ENCODE data around the gene LHFPL5.

The LHFPL5 gene

DNA sequence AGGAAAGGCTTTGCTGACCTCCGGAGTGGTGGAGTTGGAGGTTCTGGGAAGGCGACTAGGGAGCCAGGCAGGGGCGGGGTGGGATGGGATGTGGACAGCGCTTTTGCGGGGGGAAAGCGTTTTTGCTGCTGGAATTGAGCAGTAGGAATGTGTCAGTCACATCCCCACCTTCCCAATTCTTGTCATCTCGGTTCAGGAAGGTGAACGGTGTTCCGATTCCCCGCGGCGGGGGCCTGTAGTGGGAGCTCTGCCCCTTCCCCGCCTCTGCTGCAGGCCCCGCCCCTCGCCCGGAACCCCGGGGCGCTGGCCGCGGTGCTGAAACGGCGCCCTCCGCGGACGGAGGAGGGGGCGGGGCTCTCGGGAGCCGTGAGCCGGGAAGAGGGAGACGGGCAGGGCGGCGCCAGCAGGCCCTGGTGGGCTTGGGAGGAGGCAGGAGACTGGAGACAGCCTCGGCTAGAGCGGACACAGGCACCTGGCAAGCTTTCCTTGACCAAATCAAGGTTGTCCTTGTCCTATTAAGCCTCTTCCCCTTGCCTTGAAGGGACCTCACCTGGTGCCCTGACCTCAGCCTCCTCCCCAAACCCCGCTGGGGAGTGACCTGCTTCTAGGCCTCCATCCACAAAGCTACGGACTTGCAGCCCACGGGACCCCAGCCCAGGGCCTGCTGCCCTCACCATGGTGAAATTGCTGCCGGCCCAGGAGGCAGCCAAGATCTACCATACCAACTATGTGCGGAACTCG lies at the start of gene LHFPL5:
TSS of gene LHFPL5 (plus strand) at position 357 of the 741 bp plus-strand sequence. CDS start at position 676, 319 bp downstream.
- DNase-seq = no peak

DNA sequence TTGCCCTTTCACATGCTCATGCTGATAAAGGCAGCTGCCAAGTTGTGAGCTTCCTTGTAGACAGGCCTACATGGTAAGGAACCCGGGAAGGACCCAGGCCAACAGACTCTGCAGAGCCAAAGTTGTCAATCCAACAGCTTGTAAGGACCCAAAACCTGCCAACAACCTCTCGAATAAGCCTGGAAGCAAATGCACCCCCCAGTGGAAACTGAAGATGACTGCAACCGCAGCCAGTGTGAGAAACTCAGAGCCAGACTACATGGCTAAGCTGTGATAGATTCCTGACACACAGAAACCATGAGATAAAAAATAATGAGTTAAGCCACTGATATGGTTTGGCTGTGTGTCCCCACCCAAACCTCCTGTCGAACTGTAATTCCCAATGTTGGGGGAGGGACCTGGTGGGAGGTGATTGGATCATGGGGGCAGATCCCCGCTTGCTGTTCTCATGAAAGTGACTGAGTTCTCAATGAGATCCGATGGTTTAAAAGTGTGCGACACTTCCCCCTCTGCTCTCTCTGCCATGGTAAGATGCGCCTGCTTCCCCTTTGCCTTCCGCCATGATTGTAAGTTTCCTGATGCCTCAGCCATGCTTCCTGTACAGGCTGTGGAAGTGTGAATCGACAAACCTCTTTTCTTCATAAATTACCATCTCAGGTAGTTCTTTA lies 47.6 kb upstream of the LHFPL5 start:
- DNase-seq = peak; percentile 9

DNA sequence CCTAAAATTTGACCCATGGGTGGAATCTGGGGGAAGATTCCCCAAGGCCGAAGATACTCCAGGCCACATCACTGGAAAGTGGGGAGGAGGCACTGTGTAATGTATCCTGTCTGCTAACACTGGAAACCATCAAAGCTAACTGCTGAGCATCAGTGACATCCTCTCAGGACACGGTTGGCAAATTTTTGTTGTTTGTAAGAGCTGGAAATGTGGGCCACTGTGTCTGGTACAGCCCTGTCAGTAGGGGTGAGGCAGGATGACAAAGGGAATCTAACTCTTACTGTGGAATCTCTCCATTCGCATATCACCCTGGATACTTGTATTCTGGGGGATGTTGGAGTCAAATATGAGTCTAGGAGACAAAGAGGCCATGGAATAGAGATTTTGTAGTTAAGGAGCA lies 45.7 kb upstream of the LHFPL5 start:
- DNase-seq = no peak

DNA sequence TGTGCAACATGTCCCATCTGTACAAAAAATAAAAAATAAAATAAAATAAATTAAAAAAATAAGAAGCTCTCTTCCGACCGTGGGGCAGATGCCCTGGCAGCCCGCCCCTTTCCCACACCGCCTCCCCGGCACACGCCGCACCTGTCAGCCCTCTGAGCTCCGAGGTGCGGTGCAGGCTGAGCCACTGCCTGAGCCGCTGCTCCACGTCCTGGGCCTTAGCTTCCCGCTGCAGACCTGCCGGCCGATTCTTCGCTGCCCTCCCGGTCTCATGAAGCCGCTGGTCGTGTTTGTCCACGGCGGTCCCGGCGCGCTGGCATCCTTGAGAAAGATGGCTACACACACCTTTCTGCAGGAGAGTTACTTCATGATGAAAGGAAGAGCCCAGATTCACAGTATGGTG lies 39.4 kb upstream of the LHFPL5 start:
- DNase-seq = no peak

DNA sequence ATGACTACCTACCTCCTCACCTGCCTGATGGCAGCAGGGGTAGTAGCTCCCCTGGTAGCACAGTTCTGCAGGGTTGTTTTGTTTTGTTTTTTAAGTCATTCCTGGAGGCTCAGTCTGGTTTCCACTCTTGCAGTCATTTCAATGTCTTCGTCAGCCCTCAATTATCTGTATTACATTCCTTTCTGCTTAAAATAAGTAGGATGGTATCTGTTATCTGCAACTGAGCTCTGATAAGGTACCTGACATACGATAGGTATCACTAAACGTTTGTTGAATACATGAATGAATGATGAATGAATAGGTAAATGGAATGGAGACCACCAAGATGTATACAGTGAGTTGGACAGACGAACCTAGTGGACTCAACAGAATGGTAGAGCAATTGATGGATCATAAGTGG lies 35.9 kb upstream of the LHFPL5 start:
- DNase-seq = no peak

DNA sequence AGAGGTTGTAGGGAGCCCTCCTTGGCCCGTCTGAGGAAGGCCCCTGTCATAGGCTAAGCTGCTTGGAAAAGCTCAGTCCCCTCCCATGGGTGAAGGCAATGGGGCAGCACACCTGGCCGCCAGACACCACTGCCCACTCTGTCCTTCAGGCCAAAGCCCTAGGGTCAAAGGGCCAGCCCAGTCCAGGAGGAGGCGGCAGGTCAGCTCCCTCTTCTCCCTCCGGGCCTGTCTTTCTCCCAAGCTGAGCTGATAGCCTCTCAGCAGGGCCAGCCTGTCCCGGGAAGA lies 33.9 kb upstream of the LHFPL5 start:
- DNase-seq = no peak

DNA sequence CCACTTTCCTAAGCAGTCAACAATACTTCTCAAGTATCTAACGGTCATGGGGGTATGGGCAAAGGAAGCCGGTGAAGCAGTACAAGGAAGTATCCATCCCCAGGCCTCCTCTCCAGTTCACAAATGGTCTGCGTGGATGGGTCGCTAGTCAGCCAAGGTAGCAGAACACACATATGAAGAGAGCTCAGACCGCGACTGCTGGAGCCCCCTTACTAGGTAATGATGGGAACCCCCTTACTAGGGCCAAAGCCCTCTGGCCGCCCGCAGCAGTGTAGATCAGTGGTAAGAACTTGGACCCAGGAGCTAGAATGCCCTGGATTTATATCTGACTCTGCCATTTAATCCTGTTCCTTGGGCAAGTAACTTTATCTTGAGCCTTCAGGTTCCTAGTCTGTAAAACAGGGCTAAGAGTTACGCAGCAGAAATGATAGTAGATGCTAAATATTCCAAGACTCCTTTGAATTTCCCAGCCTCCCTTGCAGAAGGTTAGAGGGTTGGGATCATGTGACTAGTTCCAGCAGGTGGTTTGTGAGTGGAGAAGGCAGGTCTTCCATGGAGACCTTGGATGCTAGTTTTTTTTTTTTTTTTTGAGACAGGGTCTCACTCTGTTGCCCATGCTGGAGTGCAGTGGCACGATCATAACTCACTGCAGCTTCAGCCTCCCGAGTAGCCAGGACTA lies 30.9 kb upstream of the LHFPL5 start:
- DNase-seq = no peak

DNA sequence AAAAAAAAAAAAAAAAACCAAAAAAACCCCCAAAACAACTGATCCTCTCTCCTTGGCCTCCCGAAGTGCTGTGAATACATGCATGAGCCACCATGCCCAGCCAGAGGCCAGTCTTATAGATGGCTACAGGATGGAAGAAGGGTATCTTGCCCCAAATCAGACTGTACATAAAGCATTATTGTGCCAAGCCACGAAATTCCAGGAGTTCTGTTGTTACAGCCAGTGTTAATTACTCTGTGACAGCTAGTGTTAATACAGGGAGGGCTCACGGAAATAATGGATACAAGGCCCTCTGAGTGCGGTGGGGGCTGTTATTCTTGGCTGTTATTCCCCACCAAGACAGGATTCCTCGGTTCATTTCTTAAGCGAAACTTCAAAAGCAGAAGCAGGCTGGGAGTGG lies 30.1 kb upstream of the LHFPL5 start:
- DNase-seq = no peak

DNA sequence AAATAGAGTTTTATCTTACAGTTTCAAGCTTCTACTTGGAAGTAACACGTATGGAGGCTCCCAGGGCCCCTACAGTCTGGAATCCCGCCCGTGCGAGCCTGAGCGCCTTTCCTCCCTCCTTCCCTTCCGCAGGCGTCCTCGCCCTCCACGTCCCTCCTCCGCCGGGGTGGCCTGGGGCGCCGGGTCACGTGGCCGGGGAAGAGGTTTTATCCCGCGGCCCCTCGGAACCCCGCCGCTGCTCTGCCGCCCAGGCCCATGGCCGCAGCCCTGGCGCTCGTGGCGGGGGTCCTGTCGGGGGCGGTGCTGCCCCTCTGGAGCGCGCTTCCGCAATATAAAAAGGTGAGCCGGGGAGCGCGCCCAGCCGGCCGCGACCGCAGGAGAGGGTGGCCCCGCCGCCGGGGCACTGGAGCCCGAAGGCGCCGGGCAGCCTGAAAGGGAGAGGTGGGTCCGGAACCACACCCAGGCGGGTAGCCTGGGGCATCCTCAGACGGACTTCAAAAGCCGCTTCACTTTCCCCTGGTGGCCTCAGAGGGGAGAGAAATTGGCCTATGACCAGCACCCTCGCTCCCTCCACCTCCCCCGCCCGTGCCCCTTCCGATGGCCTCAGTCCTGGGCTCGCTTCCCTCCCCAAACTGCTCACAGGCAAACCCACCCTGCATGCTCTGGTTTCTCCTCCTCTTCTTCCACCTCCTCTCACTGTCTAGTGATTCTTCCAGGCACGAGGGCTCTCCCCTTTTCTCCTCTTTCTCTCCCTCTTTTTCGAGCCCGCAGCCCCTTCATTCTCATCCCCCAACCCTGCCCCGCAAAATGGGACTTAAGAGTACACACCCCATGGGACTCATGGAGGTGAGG lies 28.6 kb upstream of the LHFPL5 start, which contains the start of gene CLPSL2:
TSS of gene CLPSL2 (plus strand) at position 235 of the 852 bp plus-strand sequence. CDS start at position 256, 21 bp downstream.
- peak; percentile 6 for DNase-seq

DNA sequence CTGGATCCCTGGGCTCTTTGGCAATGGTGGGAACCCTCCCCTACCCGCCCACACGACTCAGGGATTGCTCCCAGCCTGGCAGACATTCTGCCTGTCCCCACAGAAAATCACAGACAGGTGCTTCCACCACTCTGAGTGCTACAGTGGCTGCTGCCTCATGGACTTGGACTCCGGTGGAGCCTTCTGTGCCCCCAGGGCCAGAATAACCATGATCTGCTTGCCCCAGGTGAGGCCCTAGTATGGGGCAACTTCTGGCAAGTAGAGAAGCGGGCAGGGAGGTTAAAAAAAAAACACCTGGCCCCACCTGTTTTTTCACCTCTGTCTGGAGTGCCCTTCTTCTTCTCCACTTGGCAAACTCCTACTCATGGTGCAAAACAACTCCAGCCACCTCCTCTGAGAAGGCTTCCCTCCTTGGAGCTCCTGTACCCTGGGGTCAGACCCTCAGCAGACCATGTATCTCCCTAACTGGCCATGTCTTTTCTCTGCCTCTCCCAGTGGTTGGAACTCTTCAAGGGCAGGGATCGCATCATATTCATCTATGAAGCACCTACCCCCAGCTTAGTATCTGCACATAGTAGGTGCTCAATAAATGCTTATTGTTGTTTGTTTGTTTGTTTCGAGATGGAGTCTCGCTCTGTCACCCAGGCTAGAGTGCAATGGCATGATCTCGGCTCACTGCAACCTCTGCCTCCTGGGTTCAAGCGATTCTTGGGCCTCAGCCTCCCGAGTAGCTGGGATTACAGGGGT lies 27.6 kb upstream of the LHFPL5 start:
- no peak for DNase-seq

DNA sequence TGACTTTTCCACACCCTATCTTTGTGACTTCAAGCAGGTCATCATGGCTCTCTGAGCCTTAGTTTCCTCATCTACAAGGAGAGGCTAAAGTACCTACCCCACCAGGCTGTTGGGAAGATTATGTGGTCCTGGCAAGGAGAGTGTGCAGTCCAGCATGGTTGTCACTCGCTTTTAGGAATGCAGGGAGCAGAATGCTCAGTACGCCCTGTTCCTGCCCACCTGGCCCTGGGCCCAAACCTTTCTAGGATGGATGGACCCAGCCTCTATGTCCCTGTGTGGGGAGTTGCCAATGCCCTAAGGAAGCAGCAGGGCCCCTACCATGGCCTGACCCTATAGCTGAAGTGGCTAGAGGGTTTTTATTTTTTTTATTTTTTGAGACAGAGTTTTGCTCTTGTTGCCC lies 26.7 kb upstream of the LHFPL5 start:
- no peak for DNase-seq

DNA sequence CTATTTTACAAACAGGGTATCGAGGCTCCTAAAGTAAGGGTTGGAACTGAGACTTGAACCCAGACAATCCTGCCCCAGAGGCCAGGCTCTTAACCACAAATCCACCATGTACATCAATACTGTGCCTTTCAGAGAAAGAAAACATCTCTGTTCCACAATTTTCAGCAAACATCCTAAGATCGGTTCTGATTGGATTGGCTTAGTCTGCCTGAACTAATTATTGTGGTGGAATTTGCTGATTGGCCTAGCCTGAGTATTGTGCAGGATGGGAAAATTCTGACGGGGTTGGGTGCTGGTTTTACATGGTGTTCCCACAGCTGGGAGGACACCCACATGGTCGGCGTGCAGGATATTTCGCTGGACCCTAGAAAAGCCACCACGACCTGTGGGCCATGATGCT lies 24.4 kb upstream of the LHFPL5 start, which contains the start of gene CLPSL1:
TSS of gene CLPSL1 (plus strand) at position 301 of the 400 bp plus-strand sequence. CDS start at position 393, 92 bp downstream.
- no peak for DNase-seq

DNA sequence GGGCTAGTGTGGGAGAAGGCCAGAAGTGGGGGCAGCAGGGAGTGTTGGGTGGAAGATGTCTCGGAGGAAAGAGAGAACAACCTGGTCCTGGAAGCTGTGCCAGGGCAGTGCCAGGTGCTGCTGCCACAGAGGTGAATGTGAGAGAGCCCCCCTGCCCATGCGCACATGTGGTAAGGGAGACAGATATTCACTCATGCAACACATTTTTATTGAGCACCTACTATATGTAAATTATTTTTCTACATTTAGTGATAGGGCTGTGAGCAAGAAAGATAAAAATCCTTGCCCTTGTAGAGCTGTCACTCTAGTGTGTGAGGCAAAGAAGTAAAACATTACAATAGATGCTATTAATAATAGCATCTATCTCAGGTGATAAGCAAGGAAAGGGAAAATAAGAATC lies 23.9 kb upstream of the LHFPL5 start:
- no peak for DNase-seq

DNA sequence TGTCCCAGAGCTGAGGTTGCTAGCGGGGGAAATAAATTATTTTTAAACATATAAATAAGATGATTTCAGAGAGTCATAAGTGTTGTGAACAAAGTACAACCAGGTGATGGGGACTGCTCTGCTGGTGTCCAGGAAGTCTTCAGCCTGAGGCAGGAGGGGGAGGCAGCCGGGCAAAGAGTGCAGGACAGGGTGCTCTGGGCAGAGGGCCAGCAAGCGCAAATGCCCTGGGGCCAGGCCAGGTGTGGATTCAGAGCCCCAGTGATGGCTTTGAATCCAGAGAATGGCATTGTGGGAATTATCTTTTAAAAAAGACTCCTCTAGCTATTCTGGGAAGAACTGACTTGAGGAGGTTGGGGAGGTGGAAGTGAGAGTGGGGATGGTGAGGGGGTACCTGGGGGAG lies 22.7 kb upstream of the LHFPL5 start:
- no peak for DNase-seq

DNA sequence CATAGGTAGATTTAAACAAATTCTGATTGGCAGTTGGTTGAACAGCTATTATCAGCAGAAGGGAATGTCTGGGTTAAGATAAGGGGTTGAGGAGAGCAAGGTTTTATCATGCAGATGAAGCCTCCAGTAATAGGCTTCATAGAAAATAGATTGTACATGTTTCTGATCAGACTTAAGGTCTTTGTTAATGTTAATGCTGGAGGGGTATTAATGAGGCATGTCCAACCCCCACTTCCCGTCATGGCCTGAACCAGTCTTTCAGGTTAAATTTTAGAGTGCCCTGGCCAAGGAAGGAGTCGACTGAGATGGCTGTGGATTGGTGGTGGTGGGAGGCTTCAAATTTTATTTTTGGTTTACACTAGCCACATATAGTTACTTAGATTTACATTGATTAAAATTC lies 21.0 kb upstream of the LHFPL5 start:
- no peak for DNase-seq

DNA sequence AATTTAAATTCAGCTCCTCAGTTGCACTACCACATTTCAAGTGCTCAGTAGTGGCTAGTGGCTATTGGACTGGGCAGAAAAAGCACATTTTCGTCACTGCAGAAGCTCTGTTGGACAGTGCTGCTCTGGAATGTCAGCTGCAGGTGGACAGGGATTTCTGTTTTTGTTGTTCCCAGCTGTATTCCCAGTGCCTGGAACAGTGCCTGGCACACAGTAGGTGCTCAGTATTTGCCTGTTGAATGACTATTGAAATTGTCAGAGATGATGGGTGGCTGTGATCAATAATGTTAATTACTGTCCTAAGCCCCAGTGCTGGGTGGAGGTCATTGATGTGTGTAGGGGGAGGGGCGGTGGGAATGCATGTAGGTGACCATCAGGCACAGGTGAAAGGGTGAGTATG lies 18.9 kb upstream of the LHFPL5 start:
- DNase-seq = no peak

DNA sequence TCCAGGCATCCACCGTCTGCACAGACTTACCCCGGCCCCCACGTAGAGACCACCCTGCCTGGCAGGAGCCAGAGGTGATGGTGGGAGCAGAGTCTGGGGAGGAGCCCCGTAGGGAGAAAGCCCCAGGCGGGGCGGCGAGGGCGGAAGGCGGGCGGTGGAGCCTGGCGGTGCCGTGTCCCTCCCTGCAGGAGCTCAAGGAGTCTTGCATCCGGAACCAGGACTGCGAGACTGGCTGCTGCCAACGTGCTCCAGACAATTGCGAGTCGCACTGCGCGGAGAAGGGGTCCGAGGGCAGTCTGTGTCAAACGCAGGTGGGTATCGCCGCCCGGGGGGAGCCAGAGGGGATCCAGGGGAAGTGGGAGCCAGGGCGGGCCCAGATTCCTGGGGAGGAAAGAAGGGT lies 18.3 kb upstream of the LHFPL5 start:
- DNase-seq = no peak

DNA sequence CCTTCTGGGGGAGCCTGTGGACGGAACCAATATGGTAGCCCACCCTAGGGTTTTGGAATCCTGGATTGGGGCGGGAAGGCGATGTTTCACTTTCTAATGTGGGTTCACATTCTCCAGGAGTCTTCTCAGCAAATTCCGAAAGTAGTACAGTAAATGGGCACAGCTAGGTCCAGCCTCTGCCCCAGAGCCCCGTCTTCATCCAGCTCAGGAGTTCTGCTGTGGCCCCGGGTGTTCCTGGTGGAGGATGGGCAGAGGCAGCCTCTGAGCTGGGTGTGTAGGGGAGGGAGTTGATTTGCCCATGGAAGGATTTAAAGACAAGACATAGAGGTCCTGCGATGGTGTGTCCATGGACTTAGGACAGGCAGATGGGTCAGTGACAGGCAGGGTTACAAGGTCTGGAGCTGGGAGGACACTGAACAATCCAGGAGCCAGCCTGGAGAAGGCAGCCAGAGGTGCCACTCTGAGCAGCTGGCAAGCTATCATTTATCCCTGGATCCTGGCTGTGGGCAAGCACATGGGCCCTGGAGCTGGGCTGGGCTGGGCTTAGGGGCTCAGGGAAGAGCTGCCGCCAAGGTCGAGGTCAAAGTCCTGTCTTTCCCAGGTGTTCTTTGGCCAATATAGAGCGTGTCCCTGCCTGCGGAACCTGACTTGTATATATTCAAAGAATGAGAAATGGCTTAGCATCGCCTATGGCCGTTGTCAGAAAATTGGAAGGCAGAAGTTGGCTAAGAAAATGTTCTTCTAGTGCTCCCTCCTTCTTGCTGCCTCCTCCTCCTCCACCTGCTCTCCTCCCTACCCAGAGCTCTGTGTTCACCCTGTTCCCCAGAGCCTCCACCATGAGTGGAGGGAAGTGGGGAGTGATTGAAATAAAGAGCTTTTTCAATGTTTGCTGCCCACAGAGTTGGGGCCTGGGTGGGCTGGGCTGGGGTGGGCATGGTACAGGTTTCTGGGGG lies 17.6 kb upstream of the LHFPL5 start:
- DNase-seq = no peak

DNA sequence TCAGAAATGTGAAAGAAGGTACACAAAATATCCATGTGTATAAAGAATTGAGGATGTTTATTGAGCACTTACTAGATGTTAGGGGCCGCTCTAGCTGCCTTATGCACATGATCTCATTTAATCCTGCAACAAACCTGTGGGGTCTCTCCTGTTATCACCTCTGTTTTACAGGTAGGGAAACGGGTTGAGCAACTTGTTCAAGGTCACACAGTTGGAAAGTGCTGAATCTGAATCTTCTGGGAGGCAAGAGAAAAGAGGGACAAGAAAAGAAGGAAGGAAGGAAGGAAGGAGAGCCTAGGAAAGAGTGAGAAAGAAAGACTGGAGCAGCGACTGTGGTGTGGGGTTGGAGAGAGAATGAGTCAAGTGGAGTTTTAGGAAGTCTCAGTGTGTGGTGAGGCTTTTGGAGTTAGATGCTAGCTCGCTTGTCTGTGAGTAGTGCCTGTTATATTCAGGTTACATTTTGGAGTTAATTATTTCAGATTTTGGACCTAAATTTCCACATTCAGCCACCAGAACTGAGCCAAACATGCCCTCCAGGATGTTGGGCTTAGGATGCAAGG lies 16.6 kb upstream of the LHFPL5 start:
- DNase-seq = no peak

DNA sequence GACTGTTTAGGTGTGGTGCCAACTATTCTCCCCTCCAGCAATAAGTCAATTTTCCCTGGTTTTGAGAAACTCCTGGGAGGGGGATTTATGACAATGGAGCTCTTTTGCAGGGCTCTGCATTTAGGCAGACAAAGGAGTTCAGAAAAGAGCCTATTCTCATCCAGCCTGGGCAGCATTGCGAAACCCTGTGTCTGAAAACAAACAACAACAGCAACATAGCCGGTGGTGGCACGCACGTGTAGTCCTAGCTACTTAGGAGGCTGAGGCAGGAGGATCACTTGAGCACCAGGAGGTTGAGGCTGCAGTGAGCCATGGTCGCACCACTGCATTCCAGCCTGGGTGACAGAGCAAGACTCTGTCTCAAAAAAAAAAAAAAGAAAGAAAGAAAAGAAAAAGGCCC lies 14.5 kb upstream of the LHFPL5 start:
- DNase-seq = no peak
